ENCODE measurements around the gene ADSS2.
"Not testable (repeated sequence)": the region's sequence is repeated elsewhere in the genome, so short reads cannot be mapped to it uniquely, and the experiment has no call there.

Gene ADSS2

GRCh38 chr1:244451539-244451950 is at the start of gene ADSS2:
TSS of gene ADSS2 (minus strand) at chr1:244451909. CDS start at chr1:244451817, 92 bp downstream.
- no peak for DNase-seq

- DNase-seq, result not testable (repeated sequence)
Measured at GRCh38 chr1:244500515-244500914, 48.8 kb upstream of the ADSS2 start.

DNA sequence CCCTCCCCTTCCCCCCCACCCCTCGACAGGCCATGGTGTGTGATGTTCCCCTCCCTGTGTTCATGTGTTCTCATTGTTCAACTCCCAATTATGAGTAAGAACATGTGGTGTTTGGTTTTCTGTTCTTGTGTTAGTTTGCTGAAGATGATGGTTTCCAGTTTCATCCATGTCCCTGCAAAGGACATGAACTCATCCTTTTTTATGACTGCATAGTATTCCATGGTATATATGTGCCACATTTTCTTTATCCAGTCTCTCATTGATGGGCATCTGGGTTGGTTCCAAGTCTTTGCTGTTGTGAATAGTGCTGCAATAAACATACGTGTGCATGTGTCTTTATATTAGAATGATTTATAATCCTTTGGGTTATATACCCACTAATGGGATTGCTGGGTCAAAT is 47.8 kb upstream of the ADSS2 start:
- not testable (repeated sequence) for DNase-seq

DNA sequence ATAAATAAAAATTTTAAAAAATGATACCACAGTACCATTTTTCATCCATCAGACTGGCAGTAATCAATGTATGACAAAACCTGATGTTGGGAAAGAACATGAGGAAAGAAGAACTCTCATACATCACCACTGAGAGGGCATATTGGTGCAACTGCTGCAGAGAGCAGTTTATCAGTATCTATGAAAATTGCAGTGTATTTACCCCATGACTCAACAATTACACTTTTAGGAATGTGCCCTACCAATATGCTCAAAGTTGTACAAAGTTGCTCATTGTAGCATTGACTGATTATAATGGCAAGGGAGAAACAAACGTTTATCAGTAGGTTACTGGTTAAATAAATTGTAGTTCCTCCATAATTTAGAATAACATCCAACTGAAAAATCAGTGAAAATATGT is 46.1 kb upstream of the ADSS2 start:
- no peak for DNase-seq

DNA sequence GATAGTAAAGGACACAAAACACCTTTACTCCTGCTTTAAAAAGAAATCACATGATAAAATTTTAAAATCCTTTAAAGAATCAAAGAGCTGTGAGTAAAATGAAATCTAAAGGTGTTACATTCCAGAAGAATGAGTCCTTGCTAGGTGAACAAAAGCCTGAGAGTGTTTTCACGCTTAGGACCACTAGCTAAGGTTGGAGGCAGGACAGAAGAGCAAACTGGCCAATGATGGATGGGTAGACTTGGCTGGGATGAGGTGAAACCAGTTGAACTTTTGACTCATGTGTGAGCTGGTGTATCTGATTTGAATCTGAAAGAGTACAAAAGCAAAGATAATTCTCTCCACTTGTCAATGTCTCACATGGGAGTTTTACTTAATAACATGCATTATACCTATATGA is 44.5 kb upstream of the ADSS2 start:
- no peak for DNase-seq

DNA sequence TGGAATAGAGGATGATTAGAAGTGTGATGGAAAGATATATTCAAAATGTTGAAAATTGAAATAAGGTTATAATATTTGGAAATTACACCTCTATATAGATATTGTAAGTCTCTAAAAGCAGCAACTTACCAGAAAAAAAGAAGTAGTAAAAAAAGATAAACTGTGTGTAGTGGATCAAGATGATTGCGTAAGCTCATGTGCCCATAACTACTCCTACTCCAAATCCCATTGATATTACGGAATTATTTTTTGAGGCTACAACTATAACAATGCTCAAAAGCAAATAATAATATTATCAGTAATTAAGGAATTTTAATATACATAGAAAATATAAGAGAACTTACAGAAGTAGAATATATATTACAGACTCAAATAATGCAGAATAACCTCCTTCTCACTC is 42.9 kb upstream of the ADSS2 start:
- DNase-seq, result no peak

GRCh38 chr1:244484971-244485370 is 33.3 kb upstream of the ADSS2 start:
- not testable (repeated sequence) for DNase-seq

DNA sequence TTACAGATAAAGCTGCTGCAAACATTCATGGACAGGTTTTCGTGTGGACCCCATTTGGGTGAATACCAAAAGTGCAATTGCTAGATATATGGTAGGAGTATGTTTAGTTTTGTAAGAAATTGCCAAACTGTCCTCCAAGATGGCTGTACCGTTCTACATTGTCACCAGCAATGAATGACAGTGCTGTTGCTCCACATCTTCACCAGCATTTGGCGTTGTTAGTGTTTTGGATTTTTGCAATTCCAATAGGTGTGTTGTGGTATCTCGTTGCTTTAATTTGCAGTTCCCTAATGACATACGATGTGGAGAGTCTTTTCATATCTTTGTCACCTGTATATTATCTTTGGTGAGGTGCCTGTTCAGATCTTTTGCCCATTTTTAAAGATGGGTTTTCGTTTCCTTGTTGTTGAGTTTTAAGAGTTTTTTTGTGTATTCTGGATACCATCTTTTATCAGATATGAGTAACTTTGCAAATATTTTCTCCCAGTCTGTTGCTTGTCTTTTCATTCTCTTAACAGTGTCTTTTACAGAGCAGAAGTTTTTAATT is 21.4 kb upstream of the ADSS2 start:
- DNase-seq, result no peak

DNA sequence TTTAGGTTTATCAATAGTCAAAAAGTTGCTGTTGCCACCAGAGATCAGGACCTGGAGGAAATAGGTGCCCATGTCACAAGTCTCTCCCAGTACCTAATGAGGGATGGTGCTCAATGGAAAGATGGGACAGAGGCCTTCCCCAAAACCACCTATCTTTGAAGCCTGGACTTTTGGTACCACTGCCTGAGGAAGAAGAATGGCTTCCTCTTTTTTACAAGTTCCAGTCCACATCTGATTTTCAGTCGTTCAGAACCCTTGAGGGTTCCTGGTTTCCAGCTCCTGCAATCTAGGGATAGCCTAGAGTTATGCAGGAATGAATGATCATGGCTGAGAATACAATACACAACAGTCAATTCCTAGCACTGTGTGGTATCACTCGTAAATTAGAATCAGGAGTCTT is 15.0 kb upstream of the ADSS2 start:
- no peak for DNase-seq

DNA sequence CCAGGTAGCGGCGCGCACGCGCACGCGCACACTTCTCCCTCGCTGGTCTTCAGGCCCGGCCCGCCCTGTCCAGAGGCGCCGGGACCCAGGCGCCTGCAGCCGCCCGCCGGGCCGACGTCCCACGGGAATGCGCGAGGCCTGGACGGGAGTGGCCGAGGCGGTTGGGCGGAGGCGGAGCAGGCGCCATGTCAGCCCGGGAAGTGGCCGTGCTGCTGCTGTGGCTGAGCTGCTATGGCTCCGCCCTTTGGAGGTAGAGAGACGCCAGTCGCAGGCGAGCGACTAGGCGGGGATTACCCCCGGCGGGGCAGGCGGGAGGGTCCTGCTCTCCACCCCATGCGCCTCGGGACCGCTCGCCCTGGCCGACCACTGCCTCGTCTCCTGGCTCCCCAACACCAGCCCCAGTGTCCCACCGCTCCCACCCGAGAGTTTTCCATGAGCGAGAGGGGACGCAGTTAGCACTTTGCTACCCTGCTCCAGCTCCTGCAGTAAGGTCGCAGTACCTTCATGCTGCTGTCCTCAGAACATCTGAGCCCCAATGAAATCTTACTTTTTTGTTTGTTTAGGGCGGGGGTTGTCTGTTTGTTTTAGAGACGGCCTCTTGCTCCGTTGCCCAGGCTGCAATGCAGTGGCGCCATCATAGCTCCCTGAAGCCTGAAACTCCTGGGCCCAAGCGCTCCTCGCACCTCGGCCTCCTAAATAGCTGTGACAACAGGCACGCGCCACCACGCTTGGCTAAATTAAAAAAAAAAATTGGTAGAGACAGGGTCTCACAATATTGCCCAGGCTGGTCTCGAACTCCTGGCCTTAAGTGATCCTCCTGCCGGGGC is 9.7 kb upstream of the ADSS2 start, which contains the start of gene CATSPERE:
CATSPERE (plus strand) TSS at position 29 of the 827 bp plus-strand sequence; CDS start at position 186, 157 bp downstream.
- DNase-seq, result peak; percentile 83

DNA sequence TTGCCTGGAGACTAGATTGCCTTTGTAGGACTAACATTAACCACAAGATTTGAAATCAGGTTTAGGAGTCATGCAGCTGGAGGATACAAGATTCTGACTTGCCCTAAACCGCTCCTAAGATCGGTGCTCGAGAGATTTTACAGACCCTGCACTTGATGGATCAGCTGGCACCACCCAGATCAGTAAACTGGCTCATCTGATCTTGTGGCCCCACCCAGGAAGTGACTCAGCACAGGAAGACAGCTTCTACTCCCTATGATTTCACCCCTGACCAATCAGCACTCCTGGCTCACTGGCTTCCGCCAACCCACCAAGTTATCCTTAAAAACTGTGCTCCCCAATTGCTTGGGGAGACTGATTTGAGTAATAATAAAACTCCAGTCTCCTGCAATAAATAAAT is 8.5 kb upstream of the ADSS2 start:
- DNase-seq, result peak; percentile 46

DNA sequence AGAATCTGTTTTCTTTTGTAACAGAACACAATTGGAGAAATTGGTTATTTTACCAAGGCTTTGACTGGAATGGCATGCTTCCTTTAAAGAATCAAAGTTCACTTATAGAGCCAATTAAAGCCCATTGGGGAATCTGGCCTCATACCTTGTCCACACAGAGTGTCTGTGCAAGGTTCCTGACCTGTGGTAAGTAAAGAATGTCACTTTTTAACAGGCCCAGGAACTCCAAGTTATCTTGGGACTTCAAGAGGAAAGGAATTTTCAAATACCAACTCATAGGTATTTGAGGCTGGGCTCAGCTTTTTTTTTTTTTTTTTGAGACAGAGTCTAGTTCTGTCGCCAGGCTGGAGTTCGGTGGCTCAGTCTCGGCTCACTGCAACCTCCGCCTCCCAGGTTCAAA is 7.1 kb upstream of the ADSS2 start:
- DNase-seq, result no peak

GRCh38 chr1:244456586-244456985 is 4.9 kb upstream of the ADSS2 start:
- DNase-seq, result no peak

DNA sequence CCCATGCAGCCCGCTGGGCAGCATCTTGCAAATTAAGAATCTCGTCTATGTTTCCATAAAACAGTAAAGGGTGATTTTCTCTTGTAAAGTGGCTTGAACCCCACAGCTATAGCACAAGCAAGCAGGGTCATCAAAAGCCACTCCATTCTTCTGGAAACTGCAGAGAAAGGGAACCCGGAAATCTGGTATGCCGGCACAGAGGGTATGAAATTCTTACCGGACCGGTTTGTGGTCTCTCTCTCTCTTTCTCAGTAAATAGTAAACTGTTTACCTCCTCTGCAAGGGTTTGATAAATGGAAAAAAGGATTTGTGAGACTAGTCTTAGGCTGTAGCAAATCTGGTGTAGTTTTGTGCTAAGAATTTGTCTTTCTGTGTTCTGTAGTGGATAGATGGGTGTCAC is 2.7 kb upstream of the ADSS2 start:
- DNase-seq, result no peak

DNA sequence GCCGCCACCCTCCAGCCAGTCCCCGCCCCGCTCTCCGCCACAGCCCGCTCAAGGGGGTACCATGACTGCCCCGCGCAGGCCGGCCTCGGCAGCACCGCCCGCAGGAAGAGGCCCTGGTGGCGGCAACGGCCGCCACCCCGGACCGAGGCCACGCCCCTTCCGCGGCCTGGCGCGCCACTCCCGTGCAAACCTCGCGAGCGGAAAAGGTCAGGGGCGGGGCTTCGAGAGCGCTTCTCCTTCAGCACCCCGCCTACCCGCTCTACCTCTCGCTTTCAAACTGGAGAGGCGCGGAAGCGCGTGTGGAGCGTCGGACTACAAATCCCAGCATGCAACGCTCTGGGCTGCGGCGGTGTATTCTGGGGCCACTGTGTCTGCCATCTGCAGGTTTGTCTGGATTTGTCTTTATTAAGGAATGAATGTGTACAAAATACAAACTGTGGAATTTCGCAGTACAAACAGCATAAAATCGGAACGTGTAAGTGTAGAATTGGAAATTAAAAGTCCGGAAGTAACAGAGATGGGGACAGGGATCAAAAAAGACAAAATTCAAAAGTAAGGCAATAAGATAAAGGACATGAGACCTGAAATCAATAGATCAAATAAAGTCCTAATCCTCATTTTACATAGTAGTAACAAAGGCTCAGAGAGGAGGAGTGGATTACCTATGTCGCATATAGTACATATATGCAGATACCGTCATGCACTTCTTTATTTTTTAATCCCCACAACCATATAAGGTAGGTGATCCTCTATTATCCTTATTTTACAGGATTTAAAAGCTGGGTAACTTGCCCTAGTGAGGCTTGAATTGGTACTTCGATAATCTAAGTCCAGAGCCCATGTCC is 464 bp upstream of the ADSS2 start:
- DNase-seq, result peak; percentile 99

GRCh38 chr1:244450597-244451538 is 841 bp downstream of the ADSS2 start:
- peak; percentile 63 for DNase-seq

DNA sequence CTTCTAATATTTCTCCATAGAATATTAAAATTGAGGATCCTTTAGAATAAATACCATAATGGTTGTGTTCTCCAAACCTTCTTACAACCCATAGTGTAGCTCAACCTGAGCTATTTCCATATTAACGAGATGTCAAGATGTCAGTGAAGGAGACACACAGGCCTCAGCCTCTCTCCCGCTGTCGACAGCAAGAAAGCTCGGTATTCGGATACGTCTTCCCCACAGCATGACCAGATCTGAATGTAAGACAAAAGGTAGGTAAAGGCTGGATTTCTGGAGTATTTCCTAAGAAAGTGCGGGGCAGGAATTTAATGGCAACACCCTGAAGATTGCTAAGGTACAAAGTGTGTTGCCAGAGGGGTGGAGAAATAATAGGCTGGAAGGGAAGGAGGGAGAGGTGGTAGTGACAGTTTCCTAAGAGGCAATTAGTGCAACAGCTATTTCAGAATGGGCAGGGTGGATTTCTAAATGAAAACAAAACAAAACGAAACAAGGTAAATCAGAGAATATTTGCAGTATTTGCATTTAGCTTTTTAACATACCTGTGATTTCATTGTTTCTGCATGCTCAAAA is 1.7 kb downstream of the ADSS2 start:
- DNase-seq, result no peak

- no peak for DNase-seq
Measured at GRCh38 chr1:244448279-244449036, 3.3 kb downstream of the ADSS2 start.

DNA sequence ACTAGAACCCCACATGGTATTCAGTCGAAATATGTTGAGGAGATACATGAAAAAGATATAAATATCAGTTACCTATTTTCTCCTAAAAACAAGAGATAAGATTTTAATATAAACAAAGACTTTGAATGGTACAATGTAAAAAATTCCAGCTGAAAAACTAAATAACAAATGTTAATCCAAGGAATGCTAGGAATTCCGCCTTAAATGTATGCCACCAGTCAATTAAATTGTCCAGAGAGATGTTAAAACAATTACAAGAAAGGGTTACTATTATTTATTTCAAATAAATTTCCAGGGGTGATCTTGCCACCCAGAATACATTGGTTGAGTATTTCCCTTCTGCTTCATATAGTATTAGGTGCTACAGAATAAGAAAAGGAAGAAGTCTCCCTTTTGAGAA is 4.2 kb downstream of the ADSS2 start:
- DNase-seq, result no peak

GRCh38 chr1:244447024-244447423 is 4.7 kb downstream of the ADSS2 start:
- DNase-seq, result no peak

Measured in fibroblast of skin of right biceps (primary cell).